Ishikawa (cell line): ENCODE measurements around the gene EDDM13.

ENCODE experiments used
- CEBPB ChIP-seq: IDR thresholded peaks from 2 replicates; pipeline ENCODE4 v1.6.1; 2012
- CREB1 ChIP-seq: IDR thresholded peaks from 2 replicates; pipeline ENCODE4 v1.6.1; 2012; ENCODE audit warnings: low read depth
- EGR1 ChIP-seq: IDR thresholded peaks from 2 replicates; pipeline ENCODE4 v1.6.1; 2012
- EP300 ChIP-seq: IDR thresholded peaks from 2 replicates; pipeline ENCODE4 v1.6.1; 2012; ENCODE audit warnings: borderline replicate concordance
- FOXM1 ChIP-seq: IDR thresholded peaks from 2 replicates; pipeline ENCODE4 v1.6.1; 2012; ENCODE audit warnings: low read depth, borderline replicate concordance
- NFIC ChIP-seq: IDR thresholded peaks from 2 replicates; pipeline ENCODE4 v1.6.1; 2012
- RAD21 ChIP-seq: IDR thresholded peaks from 2 replicates; pipeline ENCODE4 v1.6.1; 2012; ENCODE audit warnings: low read depth
- TAF1 ChIP-seq: IDR thresholded peaks from 2 replicates; pipeline ENCODE4 v1.6.1; 2012; ENCODE audit warnings: low read depth, mild to moderate bottlenecking
- TCF12 ChIP-seq: IDR thresholded peaks from 2 replicates; pipeline ENCODE4 v1.6.1; 2012; ENCODE audit warnings: low read depth
- TEAD4 ChIP-seq: IDR thresholded peaks from 2 replicates; pipeline ENCODE4 v1.6.1; 2012
- YY1 ChIP-seq: IDR thresholded peaks from 2 replicates; pipeline ENCODE4 v1.6.1; 2012; ENCODE audit warnings: low read depth
- ZBTB7A ChIP-seq: IDR thresholded peaks from 2 replicates; pipeline ENCODE4 v1.6.1; 2012; ENCODE audit warnings: low read depth
- TF ChIP-seq, protein P1 (sequence below): IDR thresholded peaks from 2 replicates; pipeline ENCODE4 v1.6.1; 2012
- TF ChIP-seq, protein P2 (sequence below): IDR thresholded peaks from 2 replicates; pipeline ENCODE4 v1.6.1; 2012
- TF ChIP-seq, protein P3 (sequence below): IDR thresholded peaks from 2 replicates; pipeline ENCODE4 v1.6.1; 2012; ENCODE audit warnings: low read depth, mild to moderate bottlenecking

Gene EDDM13

DNA sequence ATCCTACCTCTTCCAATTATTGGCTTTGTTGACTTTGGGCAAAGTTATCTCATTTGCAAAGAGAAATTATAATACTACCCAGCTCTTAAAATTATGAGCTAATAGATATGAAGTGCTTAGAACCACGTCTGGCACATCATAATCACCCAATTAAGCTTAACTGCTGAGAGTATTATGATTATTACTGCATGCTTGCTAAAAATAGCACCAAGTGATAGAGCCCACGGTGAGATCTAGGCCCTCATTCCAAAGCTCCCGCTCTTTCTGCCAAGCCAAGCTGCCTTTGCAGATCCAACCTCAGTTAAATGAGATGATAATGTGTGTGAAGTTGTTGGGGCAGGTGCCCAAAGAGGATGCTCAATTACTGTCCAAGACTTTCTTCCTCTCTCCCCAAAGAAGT, 6.5 kb upstream of the EDDM13 start:
- no peak for TF ChIP-seq EP300
- no peak for TF ChIP-seq TAF1
- TF ChIP-seq RAD21 = no peak
- TF ChIP-seq FOXM1 = no peak
- TF ChIP-seq CEBPB = no peak
- TF ChIP-seq, protein P1, sequence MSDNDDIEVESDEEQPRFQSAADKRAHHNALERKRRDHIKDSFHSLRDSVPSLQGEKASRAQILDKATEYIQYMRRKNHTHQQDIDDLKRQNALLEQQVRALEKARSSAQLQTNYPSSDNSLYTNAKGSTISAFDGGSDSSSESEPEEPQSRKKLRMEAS = no peak
- TF ChIP-seq, protein P2, sequence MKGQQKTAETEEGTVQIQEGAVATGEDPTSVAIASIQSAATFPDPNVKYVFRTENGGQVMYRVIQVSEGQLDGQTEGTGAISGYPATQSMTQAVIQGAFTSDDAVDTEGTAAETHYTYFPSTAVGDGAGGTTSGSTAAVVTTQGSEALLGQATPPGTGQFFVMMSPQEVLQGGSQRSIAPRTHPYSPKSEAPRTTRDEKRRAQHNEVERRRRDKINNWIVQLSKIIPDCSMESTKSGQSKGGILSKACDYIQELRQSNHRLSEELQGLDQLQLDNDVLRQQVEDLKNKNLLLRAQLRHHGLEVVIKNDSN = no peak
- TF ChIP-seq, protein P3, sequence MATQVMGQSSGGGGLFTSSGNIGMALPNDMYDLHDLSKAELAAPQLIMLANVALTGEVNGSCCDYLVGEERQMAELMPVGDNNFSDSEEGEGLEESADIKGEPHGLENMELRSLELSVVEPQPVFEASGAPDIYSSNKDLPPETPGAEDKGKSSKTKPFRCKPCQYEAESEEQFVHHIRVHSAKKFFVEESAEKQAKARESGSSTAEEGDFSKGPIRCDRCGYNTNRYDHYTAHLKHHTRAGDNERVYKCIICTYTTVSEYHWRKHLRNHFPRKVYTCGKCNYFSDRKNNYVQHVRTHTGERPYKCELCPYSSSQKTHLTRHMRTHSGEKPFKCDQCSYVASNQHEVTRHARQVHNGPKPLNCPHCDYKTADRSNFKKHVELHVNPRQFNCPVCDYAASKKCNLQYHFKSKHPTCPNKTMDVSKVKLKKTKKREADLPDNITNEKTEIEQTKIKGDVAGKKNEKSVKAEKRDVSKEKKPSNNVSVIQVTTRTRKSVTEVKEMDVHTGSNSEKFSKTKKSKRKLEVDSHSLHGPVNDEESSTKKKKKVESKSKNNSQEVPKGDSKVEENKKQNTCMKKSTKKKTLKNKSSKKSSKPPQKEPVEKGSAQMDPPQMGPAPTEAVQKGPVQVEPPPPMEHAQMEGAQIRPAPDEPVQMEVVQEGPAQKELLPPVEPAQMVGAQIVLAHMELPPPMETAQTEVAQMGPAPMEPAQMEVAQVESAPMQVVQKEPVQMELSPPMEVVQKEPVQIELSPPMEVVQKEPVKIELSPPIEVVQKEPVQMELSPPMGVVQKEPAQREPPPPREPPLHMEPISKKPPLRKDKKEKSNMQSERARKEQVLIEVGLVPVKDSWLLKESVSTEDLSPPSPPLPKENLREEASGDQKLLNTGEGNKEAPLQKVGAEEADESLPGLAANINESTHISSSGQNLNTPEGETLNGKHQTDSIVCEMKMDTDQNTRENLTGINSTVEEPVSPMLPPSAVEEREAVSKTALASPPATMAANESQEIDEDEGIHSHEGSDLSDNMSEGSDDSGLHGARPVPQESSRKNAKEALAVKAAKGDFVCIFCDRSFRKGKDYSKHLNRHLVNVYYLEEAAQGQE = no peak
- TF ChIP-seq TEAD4 = no peak
- no peak for TF ChIP-seq EGR1
- TF ChIP-seq YY1 = no peak
- no peak for TF ChIP-seq ZBTB7A
- TF ChIP-seq NFIC = no peak
- TF ChIP-seq TCF12 = no peak
- TF ChIP-seq CREB1 = no peak

DNA sequence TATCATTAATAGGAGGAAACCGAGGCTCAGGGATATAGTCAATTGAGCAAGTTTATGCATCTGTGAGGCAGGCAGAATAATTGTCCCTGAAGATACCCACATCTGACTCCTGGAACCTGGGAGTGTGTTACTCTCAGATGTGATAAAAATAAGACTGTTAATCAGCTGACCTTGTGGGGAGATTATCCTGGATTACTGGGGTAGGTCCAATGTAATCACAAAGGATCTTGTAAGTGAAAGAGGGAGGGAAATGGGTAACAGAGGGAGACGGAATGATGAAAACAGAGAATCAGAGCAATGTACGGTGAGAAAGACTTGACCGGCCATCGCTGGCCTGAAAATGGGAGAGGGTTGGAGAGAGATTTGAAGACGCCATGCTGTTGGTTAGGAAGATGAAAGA, 3.2 kb upstream of the EDDM13 start:
- no peak for TF ChIP-seq CEBPB
- no peak for TF ChIP-seq EP300
- TF ChIP-seq NFIC = no peak
- no peak for TF ChIP-seq RAD21
- no peak for TF ChIP-seq EGR1
- TF ChIP-seq YY1 = no peak
- TF ChIP-seq TAF1 = no peak
- TF ChIP-seq TCF12 = no peak
- no peak for TF ChIP-seq ZBTB7A
- TF ChIP-seq, protein P1 = no peak
- TF ChIP-seq, protein P2 = no peak
- TF ChIP-seq CREB1 = no peak
- TF ChIP-seq FOXM1 = no peak
- no peak for TF ChIP-seq TEAD4
- TF ChIP-seq, protein P3 = no peak

DNA sequence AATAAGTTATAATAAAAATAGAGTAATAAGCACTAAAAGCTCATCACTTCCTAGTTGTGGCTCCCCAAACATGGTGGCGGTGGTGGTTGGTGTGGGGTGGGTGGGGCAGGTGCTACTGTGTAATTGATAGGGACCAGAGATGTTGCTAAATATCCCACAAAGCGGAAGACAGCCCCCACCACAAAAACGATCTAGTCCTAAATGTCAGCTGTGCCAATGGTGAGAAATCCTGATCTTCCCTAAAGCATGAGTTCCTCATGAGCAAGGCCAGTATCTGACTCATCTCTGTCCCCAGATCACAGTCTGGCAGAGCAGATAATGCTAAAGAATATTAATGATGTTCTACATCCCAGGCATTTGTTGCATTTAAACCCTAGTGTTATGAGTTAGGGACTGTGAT, 1.9 kb upstream of the EDDM13 start:
- TF ChIP-seq, protein P1 = no peak
- TF ChIP-seq CREB1 (no peak), CEBPB (no peak), RAD21 (no peak), TCF12 (no peak), EGR1 (no peak), FOXM1 (no peak)
- TF ChIP-seq, protein P3 = no peak

DNA sequence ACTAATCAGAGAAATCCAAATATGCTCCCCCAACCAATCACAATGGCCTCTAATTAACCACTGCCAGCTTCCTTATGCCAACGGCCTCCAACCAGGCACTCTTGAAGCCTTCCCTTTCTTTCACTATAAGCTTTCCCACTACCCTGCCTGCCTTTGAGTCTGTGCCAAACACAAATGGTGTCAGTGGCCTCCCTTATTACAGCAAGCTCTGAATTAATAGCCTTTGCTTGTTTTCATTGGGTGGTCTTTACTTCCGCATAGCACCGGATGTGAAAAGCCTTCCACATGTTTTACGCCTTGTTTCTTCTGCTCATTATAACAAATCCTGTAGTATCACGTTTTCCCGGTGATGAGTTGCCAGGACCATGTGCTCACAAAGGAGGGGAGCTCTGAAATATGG, 1.4 kb upstream of the EDDM13 start:
- TF ChIP-seq, protein P1 = no peak
- TF ChIP-seq TCF12 = no peak
- TF ChIP-seq FOXM1 = no peak
- no peak for TF ChIP-seq ZBTB7A
- TF ChIP-seq YY1 = no peak
- no peak for TF ChIP-seq CEBPB
- TF ChIP-seq, protein P3 = no peak
- TF ChIP-seq NFIC = no peak
- no peak for TF ChIP-seq RAD21
- no peak for TF ChIP-seq TAF1
- TF ChIP-seq, protein P2 = no peak
- TF ChIP-seq CREB1 = no peak
- no peak for TF ChIP-seq EGR1
- TF ChIP-seq TEAD4 = no peak
- TF ChIP-seq EP300 = no peak
